GM11168 (cell line): ENCODE measurements around the gene STXBP4.
"Not testable (repeated sequence)": the region's sequence is repeated elsewhere in the genome, so short reads cannot be mapped to it uniquely, and the experiment has no call there.

Experiments used
- in situ Hi-C: fragments of 300-500 bp; cut with MboI; formaldehyde crosslinking; loops from one replicate; pipeline ENCODE4 v1.12.0; 2022; ENCODE audit warnings: low sequenced_read_pairs; ENCODE audit not compliant: unreplicated experiment

Gene STXBP4

GRCh38 chr17:55037828-55038227 lies 69.3 kb downstream of the STXBP4 start:
- in situ Hi-C loops: no loop called here

- in situ Hi-C loops: no loop called here
These were observed 69.7 kb downstream of the STXBP4 start for GRCh38 chr17:55038291-55038690.

DNA sequence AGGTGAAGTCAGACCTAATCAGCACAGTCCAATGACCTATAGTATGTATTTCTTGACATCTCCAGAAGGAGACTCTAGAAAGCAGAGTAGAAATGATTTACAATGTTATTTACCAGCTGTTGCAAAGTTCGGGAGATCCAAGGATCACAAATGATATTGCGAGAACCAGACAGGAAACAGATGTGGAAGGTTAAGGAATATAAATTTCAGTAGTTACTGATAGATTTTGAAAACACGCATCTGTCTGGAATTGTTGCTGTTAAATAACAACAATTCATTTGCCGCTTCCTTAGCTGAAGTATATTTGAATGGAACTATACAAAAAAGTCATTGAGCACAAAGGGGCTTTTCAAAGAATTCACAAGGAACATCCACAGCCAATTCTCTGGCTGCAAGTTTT lies 72.0 kb downstream of the STXBP4 start:
- in situ Hi-C loops: no loop called here

DNA sequence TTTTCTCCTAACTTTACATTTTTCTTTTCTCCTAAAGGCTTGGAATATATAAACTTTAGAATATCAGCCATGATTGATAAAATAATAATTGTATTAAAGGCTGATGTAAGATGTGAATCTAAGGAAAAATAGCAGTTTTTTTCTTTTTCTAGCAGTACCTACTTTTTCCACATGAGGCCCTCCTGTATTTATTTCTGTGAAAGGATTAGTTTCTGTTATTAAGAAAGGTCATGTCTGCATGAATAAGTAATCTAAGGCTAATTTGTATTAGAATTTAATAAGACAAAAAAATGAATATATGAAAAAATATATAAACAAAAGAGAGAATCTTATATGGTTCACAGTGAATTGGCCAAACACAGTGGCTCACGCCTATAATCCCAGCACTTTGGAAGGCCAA lies 85.3 kb downstream of the STXBP4 start:
- in situ Hi-C loops: no loop called here

- in situ Hi-C loops: no loop called here
These were observed 85.9 kb downstream of the STXBP4 start for GRCh38 chr17:55054429-55054828.

- in situ Hi-C loops: no loop called here
These were observed 88.0 kb downstream of the STXBP4 start for GRCh38 chr17:55056526-55056925.

- in situ Hi-C loops: no loop called here
These were observed 88.6 kb downstream of the STXBP4 start for GRCh38 chr17:55057184-55057583.

DNA sequence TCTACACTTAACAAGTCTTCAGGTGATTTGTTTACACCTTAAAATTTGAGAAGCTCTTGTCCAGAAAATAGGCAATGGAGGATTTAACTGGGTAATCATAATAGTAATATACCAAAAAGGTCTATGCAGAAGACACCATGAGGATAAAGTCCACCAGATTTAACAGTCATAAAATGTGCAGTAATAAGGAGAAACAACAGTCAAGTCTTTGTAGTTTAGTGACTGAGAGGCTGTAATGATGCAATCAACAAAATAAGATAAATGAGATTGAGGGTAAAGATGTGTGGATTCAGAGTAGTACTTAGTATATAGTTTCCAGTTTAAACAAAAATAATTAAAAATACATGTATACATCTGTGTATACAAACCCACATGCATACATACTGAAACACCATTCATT lies 91.2 kb downstream of the STXBP4 start:
- in situ Hi-C loops: loop anchor here (10.0 kb wide), 1 partner anchor 235 kb away; no protein-coding TSS in a partner anchor

GRCh38 chr17:55062921-55063320 lies 94.4 kb downstream of the STXBP4 start:
- in situ Hi-C loops: loop anchor here (10.0 kb wide), 1 partner anchor 232 kb away; no protein-coding TSS in a partner anchor

GRCh38 chr17:55063885-55064874 lies 95.6 kb downstream of the STXBP4 start:
- in situ Hi-C loops: loop anchor here (10.0 kb wide), 1 partner anchor 231 kb away; no protein-coding TSS in a partner anchor

- in situ Hi-C loops: loop anchor here (10.0 kb wide), 1 partner anchor 227 kb away; no protein-coding TSS in a partner anchor
These were observed 99.3 kb downstream of the STXBP4 start for GRCh38 chr17:55067697-55068439.

GRCh38 chr17:55068862-55069811 lies 100.6 kb downstream of the STXBP4 start:
- in situ Hi-C loops: loop anchor here (10.0 kb wide), 1 partner anchor 226 kb away; no protein-coding TSS in a partner anchor

DNA sequence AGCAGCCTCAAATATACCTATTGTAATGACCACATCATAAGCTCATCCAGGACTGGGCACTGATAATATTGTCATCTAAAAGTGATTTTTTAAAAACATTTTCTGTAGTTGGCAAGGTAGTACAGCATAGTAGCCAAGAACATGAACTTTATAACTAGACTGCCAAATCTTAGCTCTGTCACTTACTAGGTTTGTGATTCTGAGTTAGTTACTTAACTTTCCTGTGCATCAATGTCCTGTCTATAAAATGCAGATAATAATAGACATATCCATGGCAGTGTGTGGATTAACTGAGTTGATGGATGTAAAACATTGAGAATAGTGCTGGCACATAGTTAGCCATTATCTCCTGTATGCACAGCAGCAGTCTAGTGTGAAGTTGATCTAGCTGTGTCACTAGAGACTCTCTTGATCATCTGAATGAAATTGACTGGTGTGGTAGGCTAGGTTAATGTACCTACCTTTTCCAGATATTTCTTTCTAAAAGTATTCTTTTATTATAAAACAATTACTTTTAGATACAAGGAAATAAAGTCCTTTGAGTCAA lies 101.5 kb downstream of the STXBP4 start:
- in situ Hi-C loops: loop anchor here (10.0 kb wide), 1 partner anchor 225 kb away; no protein-coding TSS in a partner anchor

DNA sequence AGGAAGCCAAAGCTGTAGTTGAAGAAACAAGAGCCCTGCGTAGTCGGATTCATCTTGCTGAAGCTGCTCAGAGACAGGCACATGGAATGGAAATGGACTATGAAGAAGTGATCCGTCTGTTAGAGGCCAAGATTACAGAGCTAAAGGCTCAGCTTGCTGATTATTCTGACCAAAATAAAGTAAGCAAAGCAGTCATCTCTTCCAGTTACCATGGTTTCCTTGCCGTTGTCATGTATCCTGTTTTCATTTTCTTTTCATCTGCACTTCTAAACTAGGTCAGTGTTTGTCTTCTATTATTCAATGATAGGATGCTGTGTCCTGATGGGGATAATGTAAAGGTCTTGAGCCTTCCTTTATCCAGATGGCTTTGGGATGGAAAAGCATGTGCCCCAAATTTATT lies 104.3 kb downstream of the STXBP4 start:
- in situ Hi-C loops: no loop called here

DNA sequence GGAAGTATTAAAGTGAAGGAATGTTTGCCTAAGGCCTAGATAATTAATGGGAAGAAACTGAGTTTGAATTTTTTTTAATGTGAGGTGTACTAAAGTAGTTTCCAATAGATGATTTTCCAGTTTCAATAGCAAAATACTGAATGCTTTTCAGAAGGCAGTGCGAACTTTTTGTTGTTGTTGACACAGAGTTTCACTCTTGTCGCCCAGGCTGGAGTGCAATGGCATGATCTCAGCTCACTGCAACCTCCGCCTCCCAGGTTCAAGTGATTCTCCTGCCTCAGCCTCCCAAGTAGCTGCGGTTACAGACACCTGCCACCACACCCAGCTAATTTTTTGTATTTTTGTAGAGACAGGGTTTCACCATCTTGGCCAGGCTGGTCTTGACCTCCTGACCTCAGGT lies 104.9 kb downstream of the STXBP4 start:
- in situ Hi-C loops: not testable (repeated sequence)

GRCh38 chr17:55081559-55081958 lies 113.0 kb downstream of the STXBP4 start:
- in situ Hi-C loops: no loop called here

DNA sequence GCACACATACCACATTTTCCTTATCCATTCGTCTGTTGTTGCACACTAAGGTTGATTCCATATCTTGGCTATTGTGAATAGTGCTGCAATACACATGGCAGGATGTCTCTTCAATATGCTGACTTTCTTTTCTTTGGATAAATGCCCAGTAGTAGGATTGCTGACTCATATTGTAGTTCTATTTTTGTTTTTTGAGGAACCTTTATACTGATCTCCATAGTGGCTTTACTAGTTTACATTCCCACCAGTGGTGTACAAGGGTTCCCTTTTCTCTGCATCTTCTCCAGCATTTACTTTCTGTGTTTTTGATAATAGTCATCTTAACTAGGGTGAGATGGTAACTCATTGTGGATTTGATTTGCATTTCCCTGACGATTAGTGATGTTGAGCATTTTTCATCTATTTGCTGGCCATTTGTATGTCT lies 118.1 kb downstream of the STXBP4 start:
- in situ Hi-C loops: no loop called here

- in situ Hi-C loops: no loop called here
These were observed 120.7 kb downstream of the STXBP4 start for GRCh38 chr17:55089256-55089655.

DNA sequence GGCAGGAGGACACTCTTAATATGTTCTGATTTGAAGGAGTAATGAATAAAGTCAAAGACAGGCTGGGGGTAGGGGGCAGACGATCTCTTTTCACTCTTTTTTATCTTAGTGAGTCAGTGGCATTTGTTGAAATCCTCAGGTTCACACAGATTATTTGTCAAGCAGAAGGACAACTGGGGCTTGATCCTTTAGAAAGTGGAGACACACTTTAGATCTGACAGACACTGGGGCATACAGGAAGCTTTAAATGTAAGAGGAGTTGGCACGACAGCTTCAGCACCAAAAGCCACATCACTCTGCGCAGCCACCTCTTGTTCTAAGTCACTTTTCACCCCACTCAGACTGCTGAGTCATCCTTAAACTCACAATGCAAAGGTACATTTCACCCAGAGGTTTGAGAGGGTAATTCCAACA lies 121.5 kb downstream of the STXBP4 start:
- in situ Hi-C loops: no loop called here
